PFSK-1 (cell line): Measurements from ENCODE around the gene CEACAM5.

ENCODE experiments used
- FOXP2 ChIP-seq: optimal IDR thresholded peaks from 2 replicates; pipeline ENCODE3; 2011; ENCODE audit warnings: borderline replicate concordance, control low read depth, inconsistent platforms; ENCODE audit not compliant: insufficient read depth; ENCODE audit errors: extremely low read length, extremely low read depth
- POLR2AphosphoS5 ChIP-seq: IDR thresholded peaks from 2 replicates; pipeline ENCODE4 v1.6.1; 2012; ENCODE audit warnings: low read depth, mild to moderate bottlenecking, control low read depth, low read length, moderate library complexity
- SIN3A ChIP-seq: IDR thresholded peaks from 2 replicates; pipeline ENCODE4 v1.6.1; 2012; ENCODE audit warnings: mild to moderate bottlenecking, low read length, moderate library complexity, borderline replicate concordance; ENCODE audit not compliant: insufficient read depth
- TAF1 ChIP-seq: IDR thresholded peaks from 2 replicates; pipeline ENCODE4 v1.6.1; 2012; ENCODE audit warnings: low read length, control low read depth, borderline replicate concordance; ENCODE audit not compliant: insufficient read depth
- TF ChIP-seq, protein P1 (sequence below), 2 experiments: IDR thresholded peaks; 2 replicates each; pipeline versions ENCODE4 v1.6.1 to v1.8.0; 2011 to 2012; ENCODE audit warnings: low read depth in 2 of 2, low read length in 2 of 2, control low read depth in 1 of 2, inconsistent platforms in 1 of 2, mild to moderate bottlenecking in 1 of 2, moderate library complexity in 1 of 2; ENCODE audit not compliant: insufficient read depth in 1 of 2

CEACAM5 gene

GRCh38 chr19:41698746-41699230 lies 9.6 kb upstream of the CEACAM5 start:
- TF ChIP-seq POLR2AphosphoS5: no peak
- TF ChIP-seq TAF1: no peak
- no peak for TF ChIP-seq SIN3A
- TF ChIP-seq, protein P1, sequence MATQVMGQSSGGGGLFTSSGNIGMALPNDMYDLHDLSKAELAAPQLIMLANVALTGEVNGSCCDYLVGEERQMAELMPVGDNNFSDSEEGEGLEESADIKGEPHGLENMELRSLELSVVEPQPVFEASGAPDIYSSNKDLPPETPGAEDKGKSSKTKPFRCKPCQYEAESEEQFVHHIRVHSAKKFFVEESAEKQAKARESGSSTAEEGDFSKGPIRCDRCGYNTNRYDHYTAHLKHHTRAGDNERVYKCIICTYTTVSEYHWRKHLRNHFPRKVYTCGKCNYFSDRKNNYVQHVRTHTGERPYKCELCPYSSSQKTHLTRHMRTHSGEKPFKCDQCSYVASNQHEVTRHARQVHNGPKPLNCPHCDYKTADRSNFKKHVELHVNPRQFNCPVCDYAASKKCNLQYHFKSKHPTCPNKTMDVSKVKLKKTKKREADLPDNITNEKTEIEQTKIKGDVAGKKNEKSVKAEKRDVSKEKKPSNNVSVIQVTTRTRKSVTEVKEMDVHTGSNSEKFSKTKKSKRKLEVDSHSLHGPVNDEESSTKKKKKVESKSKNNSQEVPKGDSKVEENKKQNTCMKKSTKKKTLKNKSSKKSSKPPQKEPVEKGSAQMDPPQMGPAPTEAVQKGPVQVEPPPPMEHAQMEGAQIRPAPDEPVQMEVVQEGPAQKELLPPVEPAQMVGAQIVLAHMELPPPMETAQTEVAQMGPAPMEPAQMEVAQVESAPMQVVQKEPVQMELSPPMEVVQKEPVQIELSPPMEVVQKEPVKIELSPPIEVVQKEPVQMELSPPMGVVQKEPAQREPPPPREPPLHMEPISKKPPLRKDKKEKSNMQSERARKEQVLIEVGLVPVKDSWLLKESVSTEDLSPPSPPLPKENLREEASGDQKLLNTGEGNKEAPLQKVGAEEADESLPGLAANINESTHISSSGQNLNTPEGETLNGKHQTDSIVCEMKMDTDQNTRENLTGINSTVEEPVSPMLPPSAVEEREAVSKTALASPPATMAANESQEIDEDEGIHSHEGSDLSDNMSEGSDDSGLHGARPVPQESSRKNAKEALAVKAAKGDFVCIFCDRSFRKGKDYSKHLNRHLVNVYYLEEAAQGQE (IDR thresholded peaks at IDR 0.05; ENCODE audit: insufficient read depth in 1 of 2, low read depth in 2 of 2, low read length in 2 of 2): no peak
- no peak for TF ChIP-seq FOXP2

DNA sequence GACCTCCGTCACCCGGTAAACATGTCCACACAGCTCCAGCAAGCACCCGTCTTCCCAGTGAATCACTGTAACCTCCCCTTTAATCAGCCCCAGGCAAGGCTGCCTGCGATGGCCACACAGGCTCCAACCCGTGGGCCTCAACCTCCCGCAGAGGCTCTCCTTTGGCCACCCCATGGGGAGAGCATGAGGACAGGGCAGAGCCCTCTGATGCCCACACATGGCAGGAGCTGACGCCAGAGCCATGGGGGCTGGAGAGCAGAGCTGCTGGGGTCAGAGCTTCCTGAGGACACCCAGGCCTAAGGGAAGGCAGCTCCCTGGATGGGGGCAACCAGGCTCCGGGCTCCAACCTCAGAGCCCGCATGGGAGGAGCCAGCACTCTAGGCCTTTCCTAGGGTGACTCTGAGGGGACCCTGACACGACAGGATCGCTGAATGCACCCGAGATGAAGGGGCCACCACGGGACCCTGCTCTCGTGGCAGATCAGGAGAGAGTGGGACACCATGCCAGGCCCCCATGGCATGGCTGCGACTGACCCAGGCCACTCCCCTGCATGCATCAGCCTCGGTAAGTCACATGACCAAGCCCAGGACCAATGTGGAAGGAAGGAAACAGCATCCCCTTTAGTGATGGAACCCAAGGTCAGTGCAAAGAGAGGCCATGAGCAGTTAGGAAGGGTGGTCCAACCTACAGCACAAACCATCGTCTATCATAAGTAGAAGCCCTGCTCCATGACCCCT lies 9.0 kb upstream of the CEACAM5 start:
- TF ChIP-seq SIN3A (no peak), FOXP2 (no peak), TAF1 (no peak), POLR2AphosphoS5 (no peak)
- TF ChIP-seq, protein P1 (IDR thresholded peaks at IDR 0.05; ENCODE audit: insufficient read depth in 1 of 2, low read depth in 2 of 2, low read length in 2 of 2): no peak

- TF ChIP-seq TAF1: no peak
- no peak for TF ChIP-seq FOXP2
- TF ChIP-seq, protein P1 (IDR thresholded peaks at IDR 0.05; ENCODE audit: insufficient read depth in 1 of 2, low read depth in 2 of 2, low read length in 2 of 2): no peak
- TF ChIP-seq POLR2AphosphoS5: no peak
- no peak for TF ChIP-seq SIN3A
Measured at GRCh38 chr19:41699968-41700323, 8.5 kb upstream of the CEACAM5 start.

DNA sequence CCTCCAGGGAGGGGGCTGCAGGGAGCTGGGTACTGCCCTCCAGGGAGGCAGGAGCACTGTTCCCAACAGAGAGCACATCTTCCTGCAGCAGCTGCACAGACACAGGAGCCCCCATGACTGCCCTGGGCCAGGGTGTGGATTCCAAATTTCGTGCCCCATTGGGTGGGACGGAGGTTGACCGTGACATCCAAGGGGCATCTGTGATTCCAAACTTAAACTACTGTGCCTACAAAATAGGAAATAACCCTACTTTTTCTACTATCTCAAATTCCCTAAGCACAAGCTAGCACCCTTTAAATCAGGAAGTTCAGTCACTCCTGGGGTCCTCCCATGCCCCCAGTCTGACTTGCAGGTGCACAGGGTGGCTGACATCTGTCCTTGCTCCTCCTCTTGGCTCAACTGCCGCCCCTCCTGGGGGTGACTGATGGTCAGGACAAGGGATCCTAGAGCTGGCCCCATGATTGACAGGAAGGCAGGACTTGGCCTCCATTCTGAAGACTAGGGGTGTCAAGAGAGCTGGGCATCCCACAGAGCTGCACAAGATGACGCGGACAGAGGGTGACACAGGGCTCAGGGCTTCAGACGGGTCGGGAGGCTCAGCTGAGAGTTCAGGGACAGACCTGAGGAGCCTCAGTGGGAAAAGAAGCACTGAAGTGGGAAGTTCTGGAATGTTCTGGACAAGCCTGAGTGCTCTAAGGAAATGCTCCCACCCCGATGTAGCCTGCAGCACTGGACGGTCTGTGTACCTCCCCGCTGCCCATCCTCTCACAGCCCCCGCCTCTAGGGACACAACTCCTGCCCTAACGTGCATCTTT lies 7.8 kb upstream of the CEACAM5 start:
- TF ChIP-seq TAF1 (no peak), POLR2AphosphoS5 (no peak), FOXP2 (no peak), SIN3A (no peak)
- TF ChIP-seq, protein P1 (IDR thresholded peaks at IDR 0.05; ENCODE audit: insufficient read depth in 1 of 2, low read depth in 2 of 2, low read length in 2 of 2): no peak
